Measurements from ENCODE around the gene MCM3AP.

The MCM3AP gene

DNA sequence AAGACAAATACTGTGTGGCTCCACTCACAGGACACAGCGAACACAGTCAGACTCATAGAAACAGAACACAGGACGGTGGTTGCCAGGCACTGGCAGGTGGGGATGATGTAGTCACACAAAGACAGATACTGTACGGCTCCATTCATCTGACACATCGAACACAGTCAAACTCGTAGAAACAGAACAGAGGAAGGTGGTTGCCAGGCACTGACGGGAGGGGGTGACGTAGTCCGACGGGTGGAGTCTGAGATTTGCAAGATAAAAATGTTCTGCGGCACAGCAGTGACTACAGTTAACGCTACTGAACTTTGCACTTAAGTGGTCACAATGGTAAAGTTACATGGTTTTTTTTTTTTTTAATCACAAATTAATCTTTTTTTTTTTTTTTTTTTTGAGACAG, 19.5 kb upstream of the MCM3AP start:
- no peak for TF ChIP-seq EZH2 (IDR thresholded peaks at IDR 0.05)
- no peak for TF ChIP-seq FOXP2 (optimal IDR thresholded peaks at IDR 0.05; ENCODE audit: control extremely low read depth, extremely low read length, insufficient read depth)
- TF ChIP-seq POLR2AphosphoS5 (IDR thresholded peaks at IDR 0.05; ENCODE audit: borderline replicate concordance, low read depth, low read length), result no peak
- Histone ChIP-seq H3K36me3 (ENCODE audit: insufficient read depth, low read length) (peaks cover 39% of the 10 kb centered on the region; the same call in 1 of the 2 replicates), H3K9ac (ENCODE audit: insufficient read length) (no peak overlapping the region), H3K9me3 (ENCODE audit: low read depth, low read length) (no peaks in the 10 kb centered on the region), H3K4me3 (no peak overlapping the region), H3K27ac (no peak overlapping the region)
- no peak for DNase-seq (ENCODE audit: low read depth, low spot score)

DNA sequence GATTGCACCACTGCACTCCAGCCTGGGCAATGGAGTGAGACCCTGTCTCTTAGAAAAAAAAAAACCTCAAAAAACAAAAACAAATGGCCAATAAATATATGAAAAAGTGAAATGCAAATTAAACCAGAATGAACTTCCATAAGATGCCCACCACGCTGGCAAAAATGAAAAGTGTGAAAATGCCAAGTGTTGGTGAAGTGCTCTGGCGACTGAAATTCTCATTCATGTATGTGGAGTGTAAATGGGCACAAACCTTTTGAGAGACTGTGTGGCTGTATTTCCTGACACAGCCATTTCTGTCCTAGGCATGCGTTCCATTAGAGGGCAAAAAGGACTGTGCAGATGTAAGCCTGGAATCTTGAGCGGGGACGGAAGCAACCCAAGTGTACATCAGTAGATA, 19.0 kb upstream of the MCM3AP start:
- Histone ChIP-seq H3K9me3 (ENCODE audit: low read depth, low read length) (no peaks in the 10 kb centered on the region), H3K27ac (no peak overlapping the region), H3K36me3 (ENCODE audit: insufficient read depth, low read length) (peaks cover 44% of the 10 kb centered on the region), H3K9ac (ENCODE audit: insufficient read length) (no peak overlapping the region), H3K4me3 (no peak overlapping the region)
- no peak for DNase-seq (ENCODE audit: low read depth, low spot score)
- TF ChIP-seq EZH2 (IDR thresholded peaks at IDR 0.05), result no peak
- TF ChIP-seq FOXP2 (optimal IDR thresholded peaks at IDR 0.05; ENCODE audit: control extremely low read depth, extremely low read length, insufficient read depth), result no peak
- TF ChIP-seq POLR2AphosphoS5 (IDR thresholded peaks at IDR 0.05; ENCODE audit: borderline replicate concordance, low read depth, low read length), result no peak

DNA sequence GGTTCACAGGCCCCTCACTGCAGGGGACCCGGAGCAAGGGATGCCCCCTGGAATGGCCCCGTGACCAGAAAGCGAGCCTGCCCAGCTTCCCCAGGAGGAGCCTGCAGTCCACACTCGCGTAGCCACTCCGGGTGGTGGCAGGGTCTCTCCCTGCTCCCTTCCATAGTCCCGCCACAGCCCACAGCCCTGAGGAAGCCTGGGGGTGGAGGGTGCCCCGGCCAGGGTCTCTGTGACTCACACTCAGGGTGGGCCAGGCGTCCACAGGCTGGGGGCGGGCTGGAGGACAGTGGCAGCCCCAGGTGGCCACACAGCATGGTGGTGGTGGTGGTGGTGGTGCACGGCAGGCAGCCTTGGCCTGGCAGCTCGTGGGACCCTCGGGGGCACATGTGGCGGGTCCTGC, 16.3 kb upstream of the MCM3AP start:
- H3K4me3 ChIP-seq, result no peak overlapping the region
- TF ChIP-seq FOXP2 (optimal IDR thresholded peaks at IDR 0.05; ENCODE audit: control extremely low read depth, extremely low read length, insufficient read depth), result no peak
- TF ChIP-seq EZH2 (IDR thresholded peaks at IDR 0.05), result no peak
- TF ChIP-seq POLR2AphosphoS5 (IDR thresholded peaks at IDR 0.05; ENCODE audit: borderline replicate concordance, low read depth, low read length), result no peak
- no peak overlapping the region for H3K27ac ChIP-seq
- H3K36me3 ChIP-seq (ENCODE audit: insufficient read depth, low read length), result peaks cover 37% of the 10 kb centered on the region
- no peak for DNase-seq (ENCODE audit: low read depth, low spot score)
- no peak overlapping the region for H3K9ac ChIP-seq (ENCODE audit: insufficient read length)
- H3K9me3 ChIP-seq (ENCODE audit: low read depth, low read length), result no peaks in the 10 kb centered on the region

DNA sequence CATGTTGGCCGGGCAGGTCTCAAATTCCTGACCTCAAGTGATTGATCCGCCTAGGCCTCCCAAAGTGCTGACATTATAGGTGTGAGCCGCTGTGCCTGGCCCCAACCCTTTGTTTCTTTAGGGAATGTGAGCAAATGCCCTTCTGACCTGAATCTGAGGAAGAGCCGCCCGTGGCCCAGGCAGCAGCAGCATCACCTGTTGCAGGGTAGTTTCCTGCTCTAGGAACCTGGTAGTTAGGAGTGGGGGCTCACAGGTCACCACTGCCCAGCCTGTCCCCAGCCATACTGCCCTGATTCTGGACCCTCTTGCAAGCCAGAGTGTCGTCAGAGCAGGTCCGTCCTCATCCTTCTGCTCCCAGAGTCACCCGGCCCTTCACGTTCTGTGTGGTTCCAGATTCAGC, 13.8 kb upstream of the MCM3AP start:
- Histone ChIP-seq H3K27ac (no peak overlapping the region), H3K4me3 (no peak overlapping the region), H3K9me3 (ENCODE audit: low read depth, low read length) (no peaks in the 10 kb centered on the region), H3K9ac (ENCODE audit: insufficient read length) (no peak overlapping the region), H3K36me3 (ENCODE audit: insufficient read depth, low read length) (peaks cover 25% of the 10 kb centered on the region)
- no peak for DNase-seq (ENCODE audit: low read depth, low spot score)
- no peak for TF ChIP-seq POLR2AphosphoS5 (IDR thresholded peaks at IDR 0.05; ENCODE audit: borderline replicate concordance, low read depth, low read length)
- no peak for TF ChIP-seq FOXP2 (optimal IDR thresholded peaks at IDR 0.05; ENCODE audit: control extremely low read depth, extremely low read length, insufficient read depth)
- no peak for TF ChIP-seq EZH2 (IDR thresholded peaks at IDR 0.05)

DNA sequence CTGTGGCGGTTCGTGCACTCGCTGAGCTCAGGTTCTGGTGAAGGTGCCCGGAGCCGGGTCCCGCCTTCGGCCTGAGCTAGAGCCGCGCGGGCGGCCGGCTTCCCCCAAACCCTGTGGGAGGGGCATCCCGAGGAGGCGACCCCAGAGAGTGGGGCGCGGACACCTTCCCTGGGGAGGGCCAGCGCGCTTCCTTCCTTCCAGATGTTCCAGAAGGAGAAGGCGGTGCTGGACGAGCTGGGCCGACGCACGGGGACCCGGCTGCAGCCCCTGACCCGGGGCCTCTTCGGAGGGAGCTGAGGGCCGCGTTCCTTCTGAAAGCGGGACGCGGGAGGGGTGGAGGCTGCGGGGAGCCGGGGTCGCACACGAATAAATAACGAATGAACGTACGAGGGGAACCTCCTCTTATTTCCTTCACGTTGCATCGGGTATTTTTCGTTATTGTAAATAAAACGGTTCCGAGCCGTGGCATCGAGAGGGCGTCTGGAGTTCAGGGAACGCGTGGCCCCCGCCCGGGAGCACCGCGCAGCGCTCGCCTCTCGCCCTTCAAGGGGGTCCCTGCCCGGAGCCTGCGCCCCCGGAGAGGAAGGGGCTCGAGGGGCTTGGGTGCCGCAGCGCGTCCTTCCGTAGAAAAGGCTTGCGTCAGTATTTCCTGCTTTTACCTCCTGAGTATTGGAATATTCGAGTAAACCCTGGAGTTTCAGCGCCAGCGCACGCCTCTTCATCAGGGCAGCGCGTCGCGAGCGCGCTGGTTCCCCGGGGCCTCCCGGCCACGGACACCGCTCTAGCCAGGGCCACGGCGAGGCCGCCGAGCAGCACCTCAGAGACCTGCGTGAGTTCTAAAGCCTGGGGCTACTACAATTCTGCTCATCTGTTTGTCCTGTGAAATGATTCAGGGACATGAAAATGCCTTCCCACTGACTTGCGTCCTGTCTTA, 12.2 kb upstream of the MCM3AP start:
- Histone ChIP-seq H3K9me3 (ENCODE audit: low read depth, low read length) (no peaks in the 10 kb centered on the region), H3K4me3 (no peak overlapping the region), H3K9ac (ENCODE audit: insufficient read length) (no peak overlapping the region), H3K36me3 (ENCODE audit: insufficient read depth, low read length) (peaks cover 25% of the 10 kb centered on the region), H3K27ac (peak overlapping the region; percentile 46; the same call in 1 of the 2 replicates)
- no peak for DNase-seq (ENCODE audit: low read depth, low spot score)
- TF ChIP-seq FOXP2 (optimal IDR thresholded peaks at IDR 0.05; ENCODE audit: control extremely low read depth, extremely low read length, insufficient read depth), result no peak
- no peak for TF ChIP-seq POLR2AphosphoS5 (IDR thresholded peaks at IDR 0.05; ENCODE audit: borderline replicate concordance, low read depth, low read length)
- no peak for TF ChIP-seq EZH2 (IDR thresholded peaks at IDR 0.05)

DNA sequence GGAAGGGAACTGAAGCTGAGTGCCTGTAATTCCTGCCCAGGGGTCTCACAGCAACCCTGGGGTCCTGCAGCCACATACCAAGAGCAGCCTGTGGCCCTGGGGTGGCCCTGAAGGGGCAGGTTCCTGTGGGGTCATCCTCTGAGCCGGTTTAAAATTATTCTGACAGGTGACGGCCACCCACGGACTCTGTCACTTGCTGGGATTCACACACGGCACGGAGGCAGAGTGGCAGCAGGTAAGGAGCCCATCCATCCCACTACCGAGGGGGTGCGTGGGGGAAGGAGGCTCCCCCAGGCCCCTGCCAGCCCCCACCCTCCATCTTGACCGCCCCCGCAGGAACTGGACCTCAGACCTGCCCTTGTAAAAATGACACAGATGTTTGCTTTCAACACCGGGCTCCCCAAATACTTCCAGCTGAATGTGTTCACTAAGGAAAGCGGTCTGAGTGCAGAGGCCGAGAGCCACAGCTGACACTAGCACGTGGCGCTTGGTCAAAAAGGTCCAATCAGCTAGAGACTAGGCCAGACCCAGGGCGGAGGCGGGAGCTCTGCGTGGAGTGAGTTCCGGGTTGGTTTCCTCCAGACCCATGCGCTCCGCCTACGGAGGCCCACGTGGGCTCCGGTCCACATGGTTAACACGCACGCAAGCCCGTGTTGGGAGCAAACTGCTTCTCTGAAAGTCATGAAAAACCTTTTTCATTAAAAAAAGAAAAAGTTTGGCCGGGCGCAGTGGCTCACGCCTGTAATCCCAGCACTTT, 10.8 kb upstream of the MCM3AP start:
- DNase-seq (ENCODE audit: low read depth, low spot score), result no peak
- Histone ChIP-seq H3K9ac (ENCODE audit: insufficient read length) (no peak overlapping the region), H3K4me3 (no peak overlapping the region), H3K9me3 (ENCODE audit: low read depth, low read length) (no peaks in the 10 kb centered on the region), H3K27ac (no peak overlapping the region), H3K36me3 (ENCODE audit: insufficient read depth, low read length) (peaks cover 28% of the 10 kb centered on the region)
- TF ChIP-seq EZH2 (IDR thresholded peaks at IDR 0.05) (no peak), POLR2AphosphoS5 (IDR thresholded peaks at IDR 0.05; ENCODE audit: borderline replicate concordance, low read depth, low read length) (no peak), FOXP2 (optimal IDR thresholded peaks at IDR 0.05; ENCODE audit: control extremely low read depth, extremely low read length, insufficient read depth) (no peak)

DNA sequence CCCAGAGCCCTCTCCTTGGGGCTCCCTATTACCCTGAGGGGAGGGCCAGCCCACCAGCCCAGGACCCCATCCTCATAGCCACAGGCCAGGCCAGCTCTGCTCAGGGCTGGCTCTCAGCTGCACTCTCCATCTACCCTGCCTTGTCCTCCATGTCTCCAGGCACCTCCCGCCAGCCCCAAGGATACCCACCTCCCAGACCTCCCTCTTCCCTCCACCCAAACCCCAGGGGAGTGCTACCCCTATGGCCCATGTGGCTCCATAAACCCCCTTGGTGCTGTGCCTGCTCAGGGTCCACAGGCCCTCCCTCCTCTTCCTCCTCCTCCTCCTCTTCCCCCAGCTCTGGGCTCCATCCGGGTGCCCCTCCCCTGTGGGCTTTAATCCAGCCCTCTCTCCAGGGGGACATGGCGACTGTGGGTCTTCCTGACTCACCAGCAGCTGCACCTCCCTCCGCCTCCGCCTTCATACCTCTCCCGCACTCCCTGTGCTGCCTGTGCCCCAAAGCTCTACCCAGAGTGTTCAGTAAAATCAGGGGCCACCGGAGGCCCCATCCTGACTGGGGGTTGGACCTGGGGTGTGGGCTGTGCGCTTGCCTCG, 9.9 kb upstream of the MCM3AP start:
- no peaks in the 10 kb centered on the region for H3K9me3 ChIP-seq (ENCODE audit: low read depth, low read length)
- no peak for TF ChIP-seq EZH2 (IDR thresholded peaks at IDR 0.05)
- no peak for TF ChIP-seq FOXP2 (optimal IDR thresholded peaks at IDR 0.05; ENCODE audit: control extremely low read depth, extremely low read length, insufficient read depth)
- TF ChIP-seq POLR2AphosphoS5 (IDR thresholded peaks at IDR 0.05; ENCODE audit: borderline replicate concordance, low read depth, low read length), result no peak; the same call in 1 of the 2 replicates
- no peak for DNase-seq (ENCODE audit: low read depth, low spot score)
- H3K36me3 ChIP-seq (ENCODE audit: insufficient read depth, low read length), result peaks cover 22% of the 10 kb centered on the region
- H3K4me3 ChIP-seq, result no peak overlapping the region
- H3K27ac ChIP-seq, result no peak overlapping the region
- no peak overlapping the region for H3K9ac ChIP-seq (ENCODE audit: insufficient read length)

DNA sequence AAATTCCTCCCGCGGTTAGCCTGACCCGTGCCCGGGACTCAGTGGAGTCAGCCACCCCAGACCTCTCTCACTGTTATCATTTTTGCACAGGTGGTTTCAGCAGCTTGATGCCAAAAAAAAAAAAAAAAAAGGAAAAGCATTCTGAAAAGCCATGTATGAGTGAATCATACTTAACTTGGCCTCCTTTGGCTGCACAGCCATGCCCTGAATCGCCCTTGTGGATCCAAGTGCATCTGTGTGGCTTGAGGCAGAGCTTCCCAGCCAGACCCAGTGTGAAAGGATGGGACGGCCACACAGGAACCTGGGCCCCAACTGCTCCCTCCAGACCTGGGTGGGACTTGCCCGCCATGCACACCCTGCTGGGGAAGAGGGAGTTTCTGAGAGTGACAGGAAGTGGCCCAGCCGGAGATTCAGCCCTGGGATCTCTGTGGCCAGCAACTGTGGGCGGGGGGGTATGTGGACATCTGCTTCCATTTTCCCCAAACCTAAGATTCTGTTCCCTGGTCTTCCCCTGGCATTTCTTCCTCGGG, 9.3 kb upstream of the MCM3AP start:
- Histone ChIP-seq H3K9me3 (ENCODE audit: low read depth, low read length) (no peaks in the 10 kb centered on the region), H3K27ac (no peak overlapping the region), H3K36me3 (ENCODE audit: insufficient read depth, low read length) (peaks cover 19% of the 10 kb centered on the region), H3K4me3 (no peak overlapping the region), H3K9ac (ENCODE audit: insufficient read length) (no peak overlapping the region)
- no peak for TF ChIP-seq POLR2AphosphoS5 (IDR thresholded peaks at IDR 0.05; ENCODE audit: borderline replicate concordance, low read depth, low read length)
- no peak for TF ChIP-seq FOXP2 (optimal IDR thresholded peaks at IDR 0.05; ENCODE audit: control extremely low read depth, extremely low read length, insufficient read depth)
- TF ChIP-seq EZH2 (IDR thresholded peaks at IDR 0.05), result no peak
- DNase-seq (ENCODE audit: low read depth, low spot score), result no peak

Measured in SK-N-MC (cell line).